LNCaP clone FGC (cell line): Measurements from ENCODE around the gene CD24.
"Not testable (repeated sequence)": the region's sequence is repeated elsewhere in the genome, so short reads cannot be mapped to it uniquely, and the experiment has no call there.

Experiments used
- DNase-seq: peaks from one replicate; pipeline ENCODE4 v3.0.0-alpha.2; 2011; ENCODE audit warnings: low read depth
- H3K4me3 ChIP-seq: 2 replicates; pipeline ENCODE4 v1.5.1; 2011; ENCODE audit warnings: mild to moderate bottlenecking, low read depth, low read length, control low read depth
- CTCF ChIP-seq: IDR thresholded peaks from 2 replicates; pipeline ENCODE4 v1.5.1; 2012; ENCODE audit warnings: mild to moderate bottlenecking; ENCODE audit not compliant: control insufficient read depth, insufficient read depth; ENCODE audit errors: extremely low read depth

CD24 gene

GRCh38 chr6:106976270-106976669 lies 1.7 kb upstream of the CD24 start:
- no peak overlapping the region for H3K4me3 ChIP-seq
- no peak for DNase-seq
- no peak for TF ChIP-seq CTCF

- DNase-seq: no peak
- no peak overlapping the region; the same call in 1 of the 2 replicates for H3K4me3 ChIP-seq
- no peak for TF ChIP-seq CTCF
Measured at GRCh38 chr6:106975738-106976064, 1.2 kb upstream of the CD24 start.

GRCh38 chr6:106974999-106975737 lies 639 bp upstream of the CD24 start:
- peak overlapping the region; percentile 61 for H3K4me3 ChIP-seq
- DNase-seq: no peak
- peak; percentile 66 for TF ChIP-seq CTCF

GRCh38 chr6:106973836-106974335 lies 643 bp downstream of the CD24 start:
- TF ChIP-seq CTCF: no peak
- no peak for DNase-seq
- peak overlapping the region; percentile 32; the same call in 1 of the 2 replicates for H3K4me3 ChIP-seq

- no peak for TF ChIP-seq CTCF
- no peak for DNase-seq
- H3K4me3 ChIP-seq: no peak overlapping the region
Measured at GRCh38 chr6:106973018-106973835, 1.3 kb downstream of the CD24 start.

- no peak for DNase-seq
- no peak overlapping the region for H3K4me3 ChIP-seq
- TF ChIP-seq CTCF: no peak
Measured at GRCh38 chr6:106972500-106972899, 2.0 kb downstream of the CD24 start.

GRCh38 chr6:106970769-106971168 lies 3.8 kb downstream of the CD24 start:
- not testable (repeated sequence) for H3K4me3 ChIP-seq, DNase-seq
